GM19328 (cell line): Measurements from ENCODE around the gene UNC79.

ENCODE experiments used
- ATAC-seq: cut with Tn5 transposase; IDR thresholded peaks from one replicate; pipeline ENCODE4 v1.9.1; 2021; ENCODE audit warnings: mild to moderate bottlenecking, moderate library complexity; ENCODE audit not compliant: unreplicated experiment

Gene UNC79

GRCh38 chr14:93745603-93746273 lies 315.0 kb downstream of the UNC79 start:
- no peak for ATAC-seq

GRCh38 chr14:93747102-93747501 lies 316.4 kb downstream of the UNC79 start:
- ATAC-seq = no peak

GRCh38 chr14:93747560-93747959 lies 316.8 kb downstream of the UNC79 start:
- no peak for ATAC-seq

- ATAC-seq = no peak
Measured at GRCh38 chr14:93748208-93749075, 317.7 kb downstream of the UNC79 start.

- no peak for ATAC-seq
Measured at GRCh38 chr14:93749076-93749420, 318.3 kb downstream of the UNC79 start.

GRCh38 chr14:93751946-93752655 lies 321.4 kb downstream of the UNC79 start:
- ATAC-seq = no peak

GRCh38 chr14:93752980-93753561 lies 322.3 kb downstream of the UNC79 start:
- no peak for ATAC-seq

GRCh38 chr14:93753647-93754046 lies 322.9 kb downstream of the UNC79 start:
- ATAC-seq = no peak

- no peak for ATAC-seq
Measured at GRCh38 chr14:93757206-93757605, 326.5 kb downstream of the UNC79 start.
